Measurements from ENCODE around the gene SPATA3.

SPATA3 gene

GRCh38 chr2:231033147-231034132 is 37.5 kb downstream of the SPATA3 start:
- Histone ChIP-seq H3K4me2 (ENCODE audit: low read length) (no peak overlapping the region), H3K9ac (ENCODE audit: low read length) (no peak overlapping the region), H2AFZ (ENCODE audit: low read depth, low read length) (no peak overlapping the region), H3K27ac (ENCODE audit: low read length) (no peak overlapping the region), H3K9me3 (ENCODE audit: insufficient read depth, low read length) (no peaks in the 10 kb centered on the region), H3K4me1 (ENCODE audit: low read length) (peaks cover 4% of the 10 kb centered on the region; the same call in 1 of the 2 replicates), H3K36me3 (replicated peaks; ENCODE audit: low read depth, low read length) (no peaks in the 10 kb centered on the region), H3K27me3 (ENCODE audit: low read depth, low read length) (no peaks in the 10 kb centered on the region), H3K79me2 (ENCODE audit: low read length) (no peaks in the 10 kb centered on the region), H3K4me3 (ENCODE audit: low read length) (no peak overlapping the region), H4K20me1 (ENCODE audit: insufficient read depth, low read length) (no peaks in the 10 kb centered on the region)
- no peak for TF ChIP-seq EZH2phosphoT487 (IDR thresholded peaks at IDR 0.05; ENCODE audit: low read depth)
- TF ChIP-seq CTCF (IDR thresholded peaks at IDR 0.05; ENCODE audit: low read depth, low read length): no peak

GRCh38 chr2:231034291-231034882 is 38.5 kb downstream of the SPATA3 start:
- Histone ChIP-seq H3K27ac (ENCODE audit: low read length) (no peak overlapping the region), H3K4me1 (ENCODE audit: low read length) (peaks cover 4% of the 10 kb centered on the region; the same call in 1 of the 2 replicates)

GRCh38 chr2:231036131-231036530 is 40.2 kb downstream of the SPATA3 start:
- Histone ChIP-seq H3K4me2 (ENCODE audit: low read length) (no peak overlapping the region), H3K36me3 (replicated peaks; ENCODE audit: low read depth, low read length) (no peaks in the 10 kb centered on the region), H3K27ac (ENCODE audit: low read length) (no peak overlapping the region), H4K20me1 (ENCODE audit: insufficient read depth, low read length) (no peaks in the 10 kb centered on the region), H3K27me3 (ENCODE audit: low read depth, low read length) (0 out of 2 replicates have a peak, but pooled peaks cover 3% of the 10 kb centered on the region), H3K9me3 (ENCODE audit: insufficient read depth, low read length) (no peaks in the 10 kb centered on the region), H3K4me3 (ENCODE audit: low read length) (no peak overlapping the region), H3K4me1 (ENCODE audit: low read length) (peaks cover 4% of the 10 kb centered on the region; the same call in 1 of the 2 replicates), H3K9ac (ENCODE audit: low read length) (no peak overlapping the region), H3K79me2 (ENCODE audit: low read length) (no peaks in the 10 kb centered on the region), H2AFZ (ENCODE audit: low read depth, low read length) (no peak overlapping the region)
- no peak for TF ChIP-seq EZH2phosphoT487 (IDR thresholded peaks at IDR 0.05; ENCODE audit: low read depth)
- no peak for TF ChIP-seq CTCF (IDR thresholded peaks at IDR 0.05; ENCODE audit: low read depth, low read length)

More at GRCh38 chr2:231034291-231034882, 38.5 kb downstream of the SPATA3 start:
- no peak overlapping the region for H3K9ac ChIP-seq (ENCODE audit: low read length)
- no peaks in the 10 kb centered on the region for H4K20me1 ChIP-seq (ENCODE audit: insufficient read depth, low read length)
- H3K4me2 ChIP-seq (ENCODE audit: low read length): no peak overlapping the region
- H3K36me3 ChIP-seq (replicated peaks; ENCODE audit: low read depth, low read length): no peaks in the 10 kb centered on the region
- H2AFZ ChIP-seq (ENCODE audit: low read depth, low read length): no peak overlapping the region
- no peak for TF ChIP-seq CTCF (IDR thresholded peaks at IDR 0.05; ENCODE audit: low read depth, low read length)
- TF ChIP-seq EZH2phosphoT487 (IDR thresholded peaks at IDR 0.05; ENCODE audit: low read depth): no peak
- H3K4me3 ChIP-seq (ENCODE audit: low read length): no peak overlapping the region
- H3K9me3 ChIP-seq (ENCODE audit: insufficient read depth, low read length): no peaks in the 10 kb centered on the region
- H3K79me2 ChIP-seq (ENCODE audit: low read length): no peaks in the 10 kb centered on the region
- H3K27me3 ChIP-seq (ENCODE audit: low read depth, low read length): no peaks in the 10 kb centered on the region

- H3K4me3 ChIP-seq (ENCODE audit: low read length): no peak overlapping the region
- peaks cover 4% of the 10 kb centered on the region; the same call in 1 of the 2 replicates for H3K4me1 ChIP-seq (ENCODE audit: low read length)
- H3K27me3 ChIP-seq (ENCODE audit: low read depth, low read length): 0 out of 2 replicates have a peak, but pooled peaks cover 3% of the 10 kb centered on the region
- H3K9me3 ChIP-seq (ENCODE audit: insufficient read depth, low read length): no peaks in the 10 kb centered on the region
- no peaks in the 10 kb centered on the region for H3K36me3 ChIP-seq (replicated peaks; ENCODE audit: low read depth, low read length)
- H4K20me1 ChIP-seq (ENCODE audit: insufficient read depth, low read length): no peaks in the 10 kb centered on the region
- H3K9ac ChIP-seq (ENCODE audit: low read length): no peak overlapping the region
- H3K4me2 ChIP-seq (ENCODE audit: low read length): no peak overlapping the region
- H3K79me2 ChIP-seq (ENCODE audit: low read length): no peaks in the 10 kb centered on the region
- TF ChIP-seq CTCF (IDR thresholded peaks at IDR 0.05; ENCODE audit: low read depth, low read length) (no peak), EZH2phosphoT487 (IDR thresholded peaks at IDR 0.05; ENCODE audit: low read depth) (no peak)
- H2AFZ ChIP-seq (ENCODE audit: low read depth, low read length): no peak overlapping the region
- no peak overlapping the region for H3K27ac ChIP-seq (ENCODE audit: low read length)
Measured at GRCh38 chr2:231036578-231037106, 40.7 kb downstream of the SPATA3 start.
